HG03457 (cell line): ENCODE measurements around the gene MIER2.

ENCODE experiments used
- ATAC-seq: cut with Tn5 transposase; IDR thresholded peaks from one replicate; pipeline ENCODE4 v1.9.1; 2021; ENCODE audit warnings: moderate number of reproducible peaks; ENCODE audit not compliant: unreplicated experiment

Gene MIER2

DNA sequence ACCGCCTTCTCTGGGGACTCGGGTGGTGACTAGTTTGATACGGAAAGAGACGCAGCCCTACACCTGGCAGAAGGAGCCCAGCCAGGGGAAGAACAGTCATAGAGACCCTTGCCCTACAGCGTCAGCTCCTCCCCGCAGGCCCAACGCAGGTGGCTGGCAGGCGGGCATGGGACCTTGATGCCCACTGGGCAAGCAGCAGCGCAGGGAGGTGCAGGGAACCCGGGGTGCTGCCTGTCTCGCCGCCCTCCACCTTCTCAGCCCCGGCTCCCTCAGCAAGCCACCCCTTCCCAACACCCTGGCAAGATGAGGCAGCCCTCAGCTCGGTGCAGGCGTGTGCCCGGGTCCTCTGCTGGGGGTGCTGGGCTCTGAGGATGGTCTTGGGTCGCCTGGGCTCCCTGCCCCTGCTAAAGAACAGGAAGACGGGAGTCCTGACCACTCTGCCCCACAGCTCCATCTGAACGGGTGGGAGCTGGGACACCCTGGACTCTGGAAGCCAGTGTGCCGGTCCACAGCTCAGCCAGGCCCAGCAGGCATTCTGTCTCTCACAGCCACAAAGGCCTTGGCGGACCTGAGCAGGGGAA is 9.0 kb downstream of the MIER2 start:
- no peak for ATAC-seq

DNA sequence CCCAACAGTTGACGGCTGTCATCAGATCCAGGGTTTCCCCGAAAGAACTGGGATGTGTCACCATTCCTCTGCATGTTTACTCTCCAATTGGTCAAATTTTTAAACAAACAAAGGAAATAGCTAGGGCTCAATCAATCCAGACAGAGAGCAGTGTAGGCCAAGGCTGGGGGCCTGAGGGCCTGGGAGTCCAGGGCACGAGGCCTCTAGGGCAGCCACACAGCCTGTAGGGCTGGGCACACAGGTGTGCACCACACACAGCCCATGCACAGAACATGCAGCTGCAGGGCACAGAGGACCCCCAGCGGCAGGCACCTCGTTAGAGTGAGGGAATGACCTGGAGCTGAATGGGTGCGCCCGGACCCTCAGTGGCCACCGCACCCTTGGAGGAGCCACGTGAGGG is 9.5 kb downstream of the MIER2 start:
- no peak for ATAC-seq

DNA sequence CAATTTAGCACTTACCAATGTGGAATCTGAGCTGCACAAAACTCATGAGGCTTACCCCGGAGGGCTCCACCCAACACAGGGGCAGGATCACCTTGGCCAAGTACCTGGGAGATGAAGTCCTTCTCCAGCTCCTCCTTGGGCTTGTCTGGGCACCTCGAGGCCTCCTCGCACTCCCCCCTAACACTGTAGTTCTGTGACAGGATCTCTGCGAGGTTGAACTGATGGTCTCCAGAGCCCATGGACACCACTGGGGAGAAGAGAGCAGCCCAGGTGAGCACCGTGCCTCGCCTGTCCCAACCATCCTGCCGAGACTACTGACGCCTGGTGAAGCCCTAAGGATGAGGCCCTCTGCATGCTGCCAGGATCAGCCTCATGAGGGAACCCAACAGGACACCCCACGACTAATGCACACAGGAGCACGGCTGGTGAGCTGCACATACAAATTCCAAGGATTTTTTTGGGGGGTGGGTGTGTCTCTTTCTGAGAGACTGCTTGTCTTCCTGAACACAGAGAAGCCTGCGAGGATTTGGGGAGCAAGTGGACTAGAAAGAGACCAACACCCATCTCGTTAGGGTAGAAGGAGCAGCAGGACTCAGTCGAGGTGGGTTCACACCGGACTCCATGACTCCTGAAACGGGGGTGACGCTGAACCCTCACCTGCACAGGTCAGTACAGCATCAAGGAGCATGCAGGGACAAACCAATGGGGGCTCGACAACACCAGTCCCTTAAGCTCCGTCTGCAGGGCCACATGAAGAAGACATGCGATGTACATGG is 10.1 kb downstream of the MIER2 start:
- ATAC-seq: no peak

DNA sequence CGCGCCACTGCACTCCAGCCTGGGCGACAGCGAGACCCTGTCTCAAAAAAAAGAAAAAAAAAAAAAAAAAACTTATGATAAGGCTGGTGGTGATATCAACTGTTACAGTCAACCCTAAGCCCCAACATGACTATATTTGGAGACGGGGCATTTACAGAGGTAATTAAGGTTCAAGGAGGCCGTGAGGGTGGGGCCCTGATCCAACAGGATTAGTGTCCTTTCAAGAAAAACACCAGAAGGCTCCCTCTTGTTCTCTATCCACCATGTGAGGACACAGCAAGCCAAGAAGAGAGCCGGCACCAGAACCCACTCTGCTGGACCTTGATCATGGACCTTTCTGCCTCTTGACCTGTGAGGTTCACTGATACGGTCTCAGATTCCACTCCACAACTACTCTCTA is 14.1 kb downstream of the MIER2 start:
- ATAC-seq: no peak

DNA sequence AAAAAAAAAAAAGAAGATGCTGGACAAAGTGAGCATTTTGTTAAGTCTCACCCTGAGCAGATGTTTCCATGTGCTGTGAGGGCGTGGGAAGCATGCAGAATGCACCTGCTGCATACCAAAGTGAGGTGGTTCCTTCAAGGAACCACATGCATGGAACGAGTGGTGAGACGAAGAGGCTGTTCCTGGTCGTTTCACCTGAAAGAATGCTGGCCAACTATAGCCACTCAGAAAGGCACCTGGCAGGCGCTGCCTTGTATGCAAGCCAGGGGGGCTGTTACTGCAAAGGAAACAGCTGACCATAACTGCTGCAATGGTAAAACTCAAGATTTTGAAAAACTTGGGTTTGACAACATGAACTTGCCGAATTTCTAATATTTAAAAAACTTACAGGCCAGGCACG is 14.7 kb downstream of the MIER2 start:
- ATAC-seq: no peak

DNA sequence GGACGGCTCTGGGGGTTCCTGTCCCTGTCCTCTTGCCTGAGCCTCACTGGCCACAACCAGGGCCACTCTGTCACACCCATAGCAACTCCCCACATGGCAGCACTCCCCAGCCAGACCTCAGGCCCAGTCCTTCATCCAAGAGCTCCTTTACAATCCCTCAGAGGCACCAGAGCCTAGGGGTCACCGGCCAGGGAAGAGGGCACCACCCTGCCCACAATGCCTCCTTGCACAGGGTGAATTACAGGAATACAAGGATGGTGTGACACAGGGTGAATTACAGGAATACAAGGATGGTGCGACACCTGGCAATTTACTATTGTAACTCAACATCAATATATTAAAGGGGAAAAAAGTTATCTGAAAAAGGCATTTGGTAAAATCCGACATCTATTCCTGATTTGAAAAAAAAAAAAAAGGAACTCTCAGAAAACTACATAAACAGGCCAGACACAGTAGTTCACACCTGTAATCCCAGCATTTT is 16.5 kb downstream of the MIER2 start:
- no peak for ATAC-seq

DNA sequence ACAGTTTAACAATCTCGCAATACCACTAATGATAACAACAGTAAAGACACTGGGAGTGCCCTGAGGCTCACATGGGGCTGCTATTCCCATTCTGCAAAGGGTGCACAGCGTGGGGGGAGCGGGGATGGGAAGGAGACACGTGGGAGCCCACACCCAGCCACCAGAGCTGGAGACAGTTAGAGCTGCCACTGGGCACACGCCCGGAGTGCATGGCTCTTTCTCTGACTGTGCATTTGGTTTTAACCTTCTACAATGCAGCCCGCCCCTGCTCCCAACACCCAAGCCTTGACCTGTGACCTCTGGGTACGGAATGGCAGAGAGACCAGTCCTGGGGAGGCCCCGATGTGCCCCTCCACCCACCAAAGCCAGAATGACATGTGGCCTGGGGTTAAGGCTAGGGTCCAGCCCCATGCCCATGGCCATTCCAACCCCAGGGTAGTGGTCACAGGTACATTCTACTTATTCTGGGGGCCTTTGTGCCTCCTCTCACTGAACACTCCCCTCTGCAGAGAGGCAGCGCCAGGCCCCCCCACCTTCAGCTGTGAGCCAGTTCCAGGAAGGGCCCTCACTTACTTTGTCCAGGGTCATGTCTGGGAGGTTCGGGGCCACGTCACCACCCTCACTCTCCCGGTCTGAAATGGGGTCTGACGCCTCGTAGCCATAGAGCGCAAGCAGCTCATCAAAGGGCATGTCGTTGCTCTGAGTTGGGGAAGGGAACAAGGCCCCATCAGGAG is 17.1 kb downstream of the MIER2 start:
- ATAC-seq: no peak

DNA sequence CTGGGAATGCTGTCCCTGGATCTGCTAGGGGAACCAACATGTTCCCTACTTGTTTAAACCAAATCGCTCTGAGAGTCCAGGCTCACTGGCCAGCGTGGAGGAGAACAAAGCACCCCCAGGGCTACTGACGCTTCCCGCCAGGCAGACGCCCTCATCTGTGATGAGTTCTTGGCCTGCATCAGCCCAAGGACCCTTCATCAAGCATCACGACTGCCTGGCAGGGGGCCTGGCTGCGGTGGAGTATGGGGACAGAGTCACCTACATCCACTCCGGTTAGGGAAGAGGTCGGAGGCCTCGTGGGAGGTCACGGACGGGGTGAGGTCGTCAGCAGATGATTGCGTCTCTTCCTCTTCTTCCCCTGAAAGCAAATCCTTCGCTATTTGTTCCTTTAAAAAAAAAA is 17.7 kb downstream of the MIER2 start:
- ATAC-seq: no peak

DNA sequence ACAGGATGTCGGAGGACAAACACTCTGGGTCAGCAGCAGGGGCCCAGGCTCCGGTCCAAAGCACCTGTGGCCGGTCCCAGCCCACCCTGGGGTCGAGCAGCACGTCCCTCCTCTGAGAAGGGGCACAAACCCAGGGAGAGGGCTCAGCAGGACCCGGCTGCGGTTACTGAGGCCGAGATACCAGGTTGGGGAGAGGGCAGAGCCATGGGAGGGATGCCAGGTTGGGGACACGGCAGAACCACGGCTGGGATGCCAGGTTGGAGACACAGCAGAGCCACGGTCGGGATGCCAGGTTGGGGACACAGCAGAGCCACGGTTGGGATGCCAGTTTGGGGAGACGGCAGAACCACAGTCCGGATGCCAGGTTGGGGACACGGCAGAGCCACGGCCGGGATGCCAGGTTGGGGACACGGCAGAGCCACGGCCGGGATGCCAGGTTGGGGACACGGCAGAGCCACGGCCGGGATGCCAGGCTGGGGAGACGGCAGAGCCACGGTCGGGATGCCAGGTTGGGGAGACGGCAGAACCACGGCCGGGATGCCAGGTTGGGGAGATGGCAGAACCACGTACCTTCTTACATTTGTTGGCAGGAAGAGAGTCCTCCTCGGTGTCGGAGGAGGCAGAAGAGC is 18.5 kb downstream of the MIER2 start:
- no peak for ATAC-seq

DNA sequence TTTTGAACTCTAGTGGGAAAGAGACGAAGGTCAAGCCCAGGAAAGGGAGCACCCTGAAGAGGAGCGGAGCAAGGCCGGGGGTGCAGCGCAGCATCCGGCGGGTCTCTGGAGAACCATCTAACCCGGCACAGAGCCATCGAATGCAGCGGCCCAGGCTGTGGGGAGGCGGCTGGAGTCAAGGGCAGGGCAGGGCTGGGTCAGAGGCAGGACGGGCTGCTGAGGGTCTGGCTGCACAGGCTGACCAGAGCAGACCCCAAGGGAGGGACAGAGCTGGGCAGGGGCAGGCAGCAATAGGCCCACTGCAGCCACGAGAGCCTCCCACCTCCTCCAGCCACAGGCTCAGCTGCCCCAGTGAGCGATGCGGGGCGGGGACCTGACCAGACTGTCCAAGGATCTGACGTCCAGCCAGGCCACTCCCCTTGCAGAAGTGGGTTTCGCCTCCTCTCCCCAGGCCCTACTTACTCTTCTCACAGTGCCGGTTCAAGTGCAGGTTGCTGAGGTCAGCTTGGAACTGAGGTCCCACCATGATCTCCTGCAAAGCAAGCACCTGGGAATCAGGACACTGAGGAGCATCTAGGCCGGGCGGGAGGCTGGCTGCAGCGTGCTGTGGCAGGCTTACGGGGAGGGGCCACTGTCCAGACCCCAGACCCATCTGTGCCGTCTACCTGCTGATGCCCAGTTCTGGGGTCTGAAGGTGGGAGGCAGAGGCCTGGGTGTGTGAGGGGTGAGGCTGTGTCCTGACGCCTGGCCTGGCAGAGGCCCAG is 19.2 kb downstream of the MIER2 start:
- no peak for ATAC-seq

DNA sequence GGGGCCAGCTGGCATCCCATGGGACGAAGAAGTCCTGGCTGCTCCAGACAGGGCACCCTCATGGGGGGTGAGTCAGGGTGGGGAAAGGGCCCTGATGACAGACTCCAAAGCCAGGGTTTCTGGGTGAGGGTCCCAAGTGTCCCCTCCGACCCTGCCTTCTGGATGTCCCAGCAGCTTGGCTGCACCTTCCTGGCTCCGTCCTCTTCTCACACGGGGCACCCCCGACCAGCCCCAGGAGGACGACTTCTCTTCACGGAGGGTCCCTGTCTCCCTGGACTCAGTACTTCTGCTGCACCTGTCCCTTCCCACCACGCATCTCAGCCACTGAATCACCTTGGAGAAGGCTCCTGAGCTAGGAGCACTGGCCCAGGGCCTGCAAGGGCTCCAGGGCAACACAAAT is 19.9 kb downstream of the MIER2 start:
- no peak for ATAC-seq

DNA sequence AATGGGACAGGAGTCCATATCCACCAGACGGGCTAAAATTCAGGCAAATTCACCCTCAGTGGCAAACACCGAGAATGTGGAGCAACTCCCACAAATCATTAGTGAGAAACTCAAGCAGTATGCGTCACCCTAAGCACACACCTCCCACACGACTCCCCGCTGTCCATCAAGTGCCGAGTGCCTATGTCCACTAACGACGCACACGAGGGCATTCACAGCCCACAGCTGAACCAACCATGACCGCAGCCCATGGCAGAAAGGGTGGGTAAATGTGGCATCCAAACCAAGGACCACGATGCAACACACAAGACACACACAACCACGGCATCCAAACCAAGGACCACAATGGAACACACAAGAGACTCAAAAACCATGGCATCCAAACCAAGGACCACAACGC is 22.0 kb downstream of the MIER2 start:
- ATAC-seq: no peak

DNA sequence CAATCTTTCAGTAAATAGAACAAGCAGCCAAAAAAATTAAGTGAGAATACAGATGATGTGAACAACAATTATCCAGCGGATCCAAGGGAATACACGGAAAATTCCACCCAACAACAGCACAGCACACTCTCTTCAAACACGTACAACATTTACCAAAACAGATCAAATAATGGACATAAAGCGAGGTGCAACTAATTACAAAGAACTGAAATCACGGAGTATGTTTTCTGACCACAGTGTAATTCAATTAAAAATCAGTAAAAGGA is 26.2 kb downstream of the MIER2 start:
- ATAC-seq: no peak

DNA sequence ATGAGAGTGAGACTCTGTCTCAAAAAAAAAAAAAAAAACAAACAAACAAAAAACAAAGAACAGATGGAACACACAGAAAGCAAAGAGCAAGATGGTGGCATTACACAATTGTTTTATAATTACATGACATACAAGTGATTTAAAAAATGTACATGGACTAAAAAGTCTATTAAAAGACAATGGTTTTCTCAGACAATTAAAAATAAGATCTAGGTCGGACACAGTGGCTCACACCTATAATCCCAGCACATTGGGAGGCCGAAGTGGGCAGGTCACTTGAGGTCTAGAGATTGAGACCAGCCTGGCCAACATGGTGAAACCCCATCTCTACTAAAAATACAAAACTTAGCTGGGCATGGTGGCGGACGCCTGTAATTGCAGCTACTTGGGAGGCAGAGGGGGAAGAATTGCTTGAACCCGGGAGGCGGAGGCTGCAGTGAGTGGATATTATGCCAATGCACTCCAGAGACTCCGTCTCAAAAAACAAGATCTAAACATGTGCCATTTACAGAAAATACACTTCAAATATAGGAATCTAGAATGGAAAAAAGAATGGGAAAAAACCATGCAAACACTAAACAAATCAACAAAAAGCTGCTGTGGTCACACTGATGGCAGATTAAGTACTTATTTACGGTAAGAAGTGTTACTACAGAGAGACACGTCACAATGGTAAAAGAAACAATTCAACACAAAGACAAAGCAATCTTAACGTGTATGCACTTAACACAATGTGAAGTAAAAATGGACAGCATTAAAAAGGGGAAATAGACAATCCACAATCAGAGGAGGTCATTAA is 26.7 kb downstream of the MIER2 start:
- ATAC-seq: no peak

DNA sequence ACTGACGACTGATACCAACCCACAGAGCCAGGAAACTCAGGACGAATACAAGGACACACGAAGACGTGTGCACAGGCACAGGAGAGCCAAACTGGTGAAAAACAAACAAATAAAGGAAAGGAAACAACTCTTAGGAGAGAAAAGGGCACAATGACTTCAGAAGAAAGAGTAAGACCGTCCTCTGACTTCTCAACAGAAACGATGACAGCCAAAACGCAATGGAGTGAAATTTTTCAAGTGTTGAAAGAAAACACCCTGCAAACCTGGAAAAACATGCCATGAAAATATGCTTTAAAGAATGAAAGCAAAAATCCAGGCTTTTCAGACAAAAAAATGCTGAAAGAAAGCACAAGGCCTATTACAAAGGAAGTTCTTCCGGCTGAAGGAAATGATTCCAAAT is 28.8 kb downstream of the MIER2 start:
- no peak for ATAC-seq

DNA sequence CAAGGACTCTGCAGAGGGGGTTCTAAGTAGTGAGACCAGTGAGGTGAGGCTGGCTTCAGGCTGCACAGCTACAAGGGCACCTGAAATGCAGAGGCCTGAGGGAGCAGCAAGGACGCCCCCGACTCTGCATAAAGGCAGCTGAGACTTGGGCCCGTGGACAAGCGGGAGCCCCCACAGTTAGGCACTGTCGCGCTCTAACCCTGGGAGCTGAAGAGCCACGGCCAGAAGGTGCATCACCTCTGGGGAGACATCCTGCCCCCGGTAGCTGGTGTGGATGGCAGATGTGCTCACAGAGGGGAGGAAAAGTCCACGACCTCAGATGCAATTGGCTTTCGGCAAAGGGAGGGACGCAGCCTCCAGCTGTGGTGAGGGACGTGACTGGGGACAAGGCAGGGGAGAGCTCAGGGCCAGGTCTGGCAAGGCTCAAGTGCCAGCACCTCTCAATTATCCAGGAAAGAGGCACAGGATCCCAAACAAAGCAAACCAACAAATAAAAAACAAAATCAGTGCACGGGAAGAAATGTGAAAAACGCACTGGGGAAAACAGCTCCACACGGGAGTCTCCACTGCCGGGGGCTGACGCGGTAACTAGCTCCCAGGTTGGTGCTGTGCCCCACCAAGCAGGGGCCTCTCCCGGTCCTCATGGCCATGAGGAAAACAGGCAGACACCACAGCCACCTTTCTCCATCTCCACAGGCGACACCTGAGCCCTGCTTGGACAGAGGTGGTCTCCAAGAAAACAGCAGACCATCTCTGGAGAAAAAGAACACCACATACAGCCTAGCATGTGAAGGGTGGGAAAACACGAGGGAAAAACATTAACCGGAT is 30.4 kb downstream of the MIER2 start:
- ATAC-seq: no peak

DNA sequence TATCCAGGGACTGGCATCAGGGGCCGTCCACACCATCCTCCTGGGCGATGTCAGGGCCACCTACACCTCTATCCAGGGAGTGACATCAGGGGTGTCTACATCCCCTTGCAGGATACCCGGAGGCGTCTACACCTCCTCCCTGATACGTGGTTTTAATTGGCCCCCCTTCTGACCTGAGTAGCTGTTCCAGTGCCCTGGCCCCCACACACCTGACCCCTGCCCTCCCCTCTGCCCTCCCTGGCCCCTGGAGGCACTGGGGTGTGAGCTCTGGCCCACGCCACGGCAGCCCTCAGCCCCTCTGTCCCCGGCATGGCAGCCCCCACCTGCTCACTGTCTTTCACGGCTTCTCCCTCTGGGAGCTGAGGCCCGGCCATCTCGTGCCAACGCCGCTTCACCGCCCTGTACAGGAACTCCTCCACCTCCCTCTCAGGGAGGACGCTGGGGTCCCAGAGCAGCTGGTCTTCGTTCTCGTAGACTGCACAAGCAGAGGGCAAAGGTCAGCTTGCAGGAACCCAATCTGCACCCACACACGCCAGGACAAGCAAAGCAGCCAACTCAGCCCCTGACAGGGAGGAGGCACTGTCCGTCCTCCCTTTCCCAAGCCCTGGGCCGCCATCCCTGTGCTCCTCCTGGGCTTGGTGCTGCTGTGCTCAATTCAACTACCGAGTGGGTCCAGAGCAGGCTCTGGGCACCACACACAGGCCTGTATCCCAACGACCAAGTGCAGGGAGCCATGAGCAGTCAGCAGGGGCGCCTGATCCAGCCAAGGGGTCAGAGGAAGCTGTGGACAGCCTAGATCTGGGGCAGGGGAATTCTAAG is 31.2 kb downstream of the MIER2 start:
- no peak for ATAC-seq

DNA sequence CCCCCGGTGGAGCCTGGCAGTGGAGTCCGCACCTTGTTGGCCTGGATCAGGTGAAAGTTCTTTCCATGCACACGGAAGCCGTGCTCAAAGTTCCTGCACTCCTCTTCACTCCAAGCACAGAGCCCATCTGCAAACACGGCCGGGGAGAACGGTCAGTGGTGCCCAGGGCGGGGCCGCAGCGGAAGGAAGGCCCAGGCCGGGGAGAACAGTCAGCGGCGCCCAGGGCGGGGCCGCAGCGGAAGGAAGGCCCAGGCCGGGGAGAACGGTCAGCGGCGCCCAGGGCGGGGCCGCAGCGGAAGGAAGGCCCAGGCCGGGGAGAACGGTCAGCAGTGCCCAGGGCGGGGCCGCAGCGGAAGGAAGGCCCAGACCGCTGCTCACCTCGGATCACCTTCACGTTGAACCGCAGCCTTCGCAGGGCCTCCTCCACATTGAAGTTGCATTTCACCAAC is 32.8 kb downstream of the MIER2 start:
- no peak for ATAC-seq
